ENCODE data around the gene METTL18.

GRCh38 chr1:169809370-169810095 is 14.8 kb upstream of the METTL18 start:
- TF ChIP-seq ZNF274 (IDR thresholded peaks at IDR 0.05; ENCODE audit: low read depth, low read length) (no peak), YY1 (IDR thresholded peaks at IDR 0.05; ENCODE audit: insufficient read depth, insufficient read length) (no peak)
